DMS53 (cell line): Measurements from ENCODE around the gene DDB1.
A peak's percentile ranks its signal among the peaks of the same experiment; 100 is the strongest.

Source experiments
- DNase-seq: peaks from one replicate; lab custom pipeline; 2025; lab: John Stamatoyannopoulos, UW

DDB1 gene

DNA sequence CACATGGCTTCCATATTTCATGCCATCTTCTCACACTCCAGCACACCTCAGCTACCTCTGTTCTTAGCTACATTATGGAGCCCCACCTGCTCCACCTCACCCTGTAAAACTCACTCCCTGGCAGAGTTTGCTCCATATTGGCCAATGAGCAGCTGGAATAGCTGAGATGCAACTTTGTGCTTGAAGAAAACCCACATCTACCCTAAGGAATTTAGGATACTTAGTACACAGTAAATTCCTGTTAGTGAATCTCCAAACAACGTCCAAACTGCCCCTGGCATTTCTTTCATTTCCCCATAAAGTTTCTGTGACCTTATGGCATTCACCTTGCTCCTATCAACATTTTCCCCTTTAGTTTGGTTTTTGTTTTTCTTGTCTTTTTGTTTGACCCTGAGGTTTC is 35.6 kb downstream of the DDB1 start:
- no peak for DNase-seq

DNA sequence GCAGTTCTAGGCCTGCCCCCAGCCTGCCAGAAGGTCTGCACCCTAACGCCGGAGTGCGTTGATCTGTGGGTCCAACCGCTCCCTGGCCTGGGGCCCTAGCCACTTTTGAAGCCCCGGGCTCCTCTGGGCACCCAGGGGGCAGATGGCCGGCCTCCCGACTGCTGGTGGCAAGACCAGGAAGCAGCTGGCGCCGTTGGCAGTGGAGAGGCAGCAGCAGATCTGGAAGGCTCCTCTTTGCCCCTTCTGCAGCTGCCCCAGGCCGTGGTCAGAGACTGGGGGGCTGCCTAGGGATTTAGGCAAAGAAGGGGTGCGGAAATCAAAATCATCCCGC is 37.3 kb downstream of the DDB1 start:
- DNase-seq: peak; percentile 74

DNA sequence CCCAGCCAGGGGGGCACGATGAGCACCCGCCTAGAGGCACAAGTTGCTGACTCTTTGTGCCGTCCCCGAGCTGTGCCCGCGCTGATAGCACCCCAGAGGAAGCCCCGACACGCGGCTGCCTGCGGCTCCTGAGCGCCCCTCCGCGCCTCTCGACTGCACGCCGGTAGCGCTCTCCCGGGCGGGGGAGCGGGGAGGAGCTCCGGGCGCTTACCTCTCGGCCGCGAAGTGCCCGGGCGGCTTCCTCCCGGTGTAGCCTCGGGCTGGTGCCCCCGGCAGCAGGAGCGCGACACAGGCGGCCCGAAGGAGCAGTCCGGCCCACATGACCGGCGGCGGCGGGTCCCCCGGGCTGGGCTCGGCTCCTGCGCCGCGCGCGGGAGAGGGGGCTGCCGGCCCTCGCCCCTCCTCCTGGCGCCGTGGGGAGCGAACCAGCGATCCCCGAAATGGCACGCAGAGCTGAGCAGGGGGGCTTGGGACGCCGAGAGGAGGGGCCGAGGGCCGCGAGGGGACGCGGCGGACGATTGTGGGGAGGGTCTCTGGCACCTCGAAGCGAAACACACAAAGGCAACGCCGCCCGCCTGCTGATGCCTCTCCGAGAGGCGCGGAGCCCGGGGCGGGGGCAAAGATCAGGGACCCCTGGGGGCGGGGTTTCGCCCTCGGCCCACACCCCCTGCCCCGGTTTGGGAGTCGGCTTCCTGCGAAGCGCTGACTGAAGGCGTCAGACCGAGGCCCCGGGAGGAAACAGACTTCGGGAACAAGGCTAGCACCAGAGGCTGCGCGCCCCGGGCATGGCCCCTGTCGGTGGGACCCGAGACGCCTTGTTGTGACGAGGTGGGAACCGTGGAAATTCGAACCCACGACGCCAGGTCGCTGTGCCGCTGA is 37.9 kb downstream of the DDB1 start, which contains the start of gene VWCE:
Gene VWCE (minus strand): TSS at position 600 of the 879 bp plus-strand sequence. CDS start 279 bp downstream, at position 321.
- DNase-seq: peak; percentile 91

DNA sequence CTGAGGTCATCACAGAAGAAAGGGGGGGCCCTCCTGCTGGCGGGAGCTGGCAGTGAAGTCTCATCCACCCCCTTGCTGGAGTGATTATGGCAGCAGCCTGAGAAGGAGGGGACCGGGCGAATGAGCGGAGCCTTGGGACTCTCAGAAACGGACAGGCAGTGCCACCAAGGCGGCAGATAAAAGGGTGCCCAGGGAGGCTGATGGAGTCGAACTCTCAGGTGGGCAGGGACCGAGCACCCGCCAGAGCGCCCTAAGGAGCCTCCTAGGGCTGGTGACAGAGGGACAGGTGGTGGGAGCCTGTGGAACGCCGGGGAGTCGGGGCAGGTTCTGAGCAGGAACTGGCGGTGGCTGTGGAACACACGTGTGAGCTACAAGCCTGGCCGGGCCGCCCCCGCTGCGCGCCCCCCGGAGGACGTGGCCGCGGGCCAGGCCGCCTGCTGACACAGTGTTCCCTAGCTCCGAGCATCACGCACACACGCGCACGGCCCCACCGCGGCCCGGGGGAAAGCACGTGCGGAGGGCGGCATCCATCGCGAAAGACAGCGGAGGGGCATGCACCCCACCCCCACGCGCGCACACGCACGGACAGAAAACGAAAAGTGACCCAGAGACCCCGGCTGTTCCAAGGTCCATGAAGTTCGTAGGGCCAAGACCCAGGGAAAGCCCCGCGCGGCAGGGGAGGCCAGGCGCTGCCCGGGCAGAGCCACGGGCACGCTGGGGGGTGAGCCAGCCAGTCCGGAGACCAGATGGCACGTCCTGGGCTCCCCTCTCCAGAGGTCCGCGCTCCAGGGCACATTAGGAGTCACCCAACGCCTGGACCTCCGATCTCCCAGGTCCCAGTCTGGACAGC is 38.8 kb downstream of the DDB1 start:
- DNase-seq: peak; percentile 86

DNA sequence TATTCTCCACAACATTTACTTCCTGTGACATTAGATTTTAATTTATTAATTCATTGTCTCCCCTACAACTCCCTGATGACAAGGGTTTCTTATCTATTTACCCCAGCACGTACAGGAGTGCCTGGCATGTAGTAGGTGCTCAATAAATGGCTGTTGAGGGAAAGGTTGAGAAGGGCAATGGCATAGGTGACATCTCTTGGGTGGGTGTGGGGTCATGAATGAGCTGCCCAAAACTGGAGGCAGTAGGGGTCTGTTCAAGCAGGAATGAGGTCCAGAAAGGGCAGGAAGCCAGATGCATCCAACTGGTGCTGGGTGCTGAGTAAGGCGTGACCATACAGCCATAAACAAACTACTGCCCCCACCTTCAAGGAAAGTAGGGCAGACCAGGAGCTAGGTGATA is 40.5 kb downstream of the DDB1 start:
- DNase-seq: no peak

DNA sequence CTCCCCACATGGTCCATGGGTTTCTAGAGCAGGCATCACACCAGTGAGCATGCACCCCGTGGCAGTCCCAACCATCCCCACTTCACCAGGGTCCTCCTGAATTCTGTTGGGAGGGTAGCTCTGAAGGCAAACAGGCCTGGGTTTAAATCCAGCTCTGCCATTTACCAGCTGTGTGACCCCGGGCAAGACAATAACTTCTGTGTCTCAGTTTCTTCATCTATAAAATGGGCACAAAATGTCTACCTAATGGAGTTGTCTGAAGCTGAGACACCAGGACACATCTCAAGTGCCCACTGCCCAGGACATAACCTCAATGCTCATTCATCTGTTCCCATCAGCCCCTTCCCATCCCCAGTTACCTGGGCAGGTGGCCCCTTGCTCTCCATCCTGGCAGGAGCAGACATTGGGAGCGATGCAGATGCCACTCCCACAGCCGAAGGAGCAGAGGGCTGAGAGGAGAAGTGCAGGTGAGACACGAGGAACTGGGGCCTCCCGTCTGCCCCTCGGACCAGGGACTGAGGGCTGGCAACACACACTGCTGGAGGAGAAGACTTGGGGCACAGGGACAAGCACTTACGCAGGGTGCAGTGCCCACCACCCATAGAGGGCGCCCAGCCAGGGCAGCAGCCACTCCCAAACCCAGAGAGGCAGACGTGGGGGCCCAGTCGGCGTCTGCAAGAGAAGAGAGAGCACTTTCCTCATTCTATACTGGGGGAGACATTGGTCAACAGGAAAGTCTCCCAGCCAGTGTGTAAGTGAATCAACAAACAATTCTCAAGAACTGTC is 41.8 kb downstream of the DDB1 start:
- DNase-seq: no peak

DNA sequence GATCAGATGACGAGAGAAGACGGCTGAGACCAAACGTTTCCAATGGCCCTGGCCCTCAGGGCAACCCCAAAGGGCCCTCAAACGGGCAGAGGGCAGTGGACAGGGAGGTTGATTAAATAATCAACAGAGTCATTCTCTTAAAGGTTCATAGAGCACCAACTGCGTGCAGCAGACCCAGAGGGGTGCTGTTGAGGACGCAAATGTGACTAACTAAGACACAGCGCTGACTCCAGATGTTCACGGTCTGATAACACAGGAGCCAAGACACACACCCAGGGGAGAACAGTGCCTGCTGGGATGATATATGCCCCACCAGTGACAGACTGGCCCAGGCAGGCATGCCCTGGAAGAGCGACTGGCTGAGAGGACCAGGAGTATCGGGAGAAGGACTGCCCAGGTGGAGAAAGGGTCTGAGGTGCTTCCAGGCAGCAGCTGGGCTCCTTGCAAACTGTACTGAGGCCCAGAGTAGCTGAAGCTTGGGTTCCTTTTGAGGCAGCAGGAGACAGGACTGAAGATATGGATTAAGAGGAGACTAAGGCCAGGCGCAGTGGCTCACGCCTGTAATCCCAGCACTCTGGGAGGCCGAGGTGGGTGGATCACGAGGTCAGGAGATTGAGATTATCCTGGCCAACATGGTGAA is 45.4 kb downstream of the DDB1 start:
- no peak for DNase-seq

DNA sequence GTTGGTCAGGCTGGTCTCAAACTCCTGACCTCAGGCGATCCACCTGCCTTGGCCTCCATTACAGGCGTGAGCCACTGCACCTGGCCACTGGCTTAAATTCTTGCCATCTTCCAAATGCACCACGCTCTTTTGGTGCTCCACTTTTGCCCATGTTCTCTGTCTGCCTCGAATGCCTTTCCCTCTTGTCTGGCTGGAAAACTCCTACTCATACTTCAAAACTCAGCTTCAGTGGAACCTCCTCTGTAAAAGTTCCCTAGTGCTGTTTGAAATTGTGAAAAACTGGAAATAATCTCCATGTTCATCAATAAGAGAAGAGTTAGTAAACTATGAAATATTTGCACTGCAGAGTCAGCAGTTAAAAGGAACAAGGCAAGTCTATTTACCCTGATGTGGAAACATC is 49.3 kb downstream of the DDB1 start:
- DNase-seq: no peak

DNA sequence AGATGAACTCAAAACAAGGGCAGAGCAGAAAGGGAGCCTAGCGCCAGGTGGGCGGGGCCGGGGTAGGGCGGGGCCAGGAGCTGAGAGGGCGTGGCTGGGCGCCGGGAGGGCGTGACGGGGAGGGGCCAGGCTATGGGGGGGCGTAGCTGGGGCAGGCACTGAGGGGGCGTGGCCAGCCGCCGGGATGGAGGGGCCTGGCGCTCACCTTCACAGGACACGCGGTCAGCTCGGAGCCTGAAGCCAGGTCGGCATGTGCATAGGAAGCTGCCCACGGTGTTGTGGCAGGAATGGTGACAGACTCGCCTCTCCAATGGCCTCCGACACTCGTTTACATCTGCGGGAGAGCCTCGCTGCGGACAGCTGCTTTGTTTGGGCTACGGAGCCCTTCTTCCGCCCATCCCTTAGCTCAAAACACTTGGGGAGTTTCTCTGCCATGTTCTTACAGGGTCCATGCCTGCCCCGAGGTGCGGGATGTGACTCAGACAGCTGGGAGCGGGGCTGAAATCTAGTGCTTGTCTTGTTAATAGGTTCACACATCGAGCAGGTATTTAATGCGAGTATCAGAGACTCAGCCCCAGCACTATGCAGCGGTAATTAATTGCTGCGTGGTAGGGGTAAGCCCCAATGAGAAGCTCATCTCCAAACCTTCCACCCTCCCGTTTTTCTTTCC is 51.2 kb downstream of the DDB1 start:
- DNase-seq: peak; percentile 70

DNA sequence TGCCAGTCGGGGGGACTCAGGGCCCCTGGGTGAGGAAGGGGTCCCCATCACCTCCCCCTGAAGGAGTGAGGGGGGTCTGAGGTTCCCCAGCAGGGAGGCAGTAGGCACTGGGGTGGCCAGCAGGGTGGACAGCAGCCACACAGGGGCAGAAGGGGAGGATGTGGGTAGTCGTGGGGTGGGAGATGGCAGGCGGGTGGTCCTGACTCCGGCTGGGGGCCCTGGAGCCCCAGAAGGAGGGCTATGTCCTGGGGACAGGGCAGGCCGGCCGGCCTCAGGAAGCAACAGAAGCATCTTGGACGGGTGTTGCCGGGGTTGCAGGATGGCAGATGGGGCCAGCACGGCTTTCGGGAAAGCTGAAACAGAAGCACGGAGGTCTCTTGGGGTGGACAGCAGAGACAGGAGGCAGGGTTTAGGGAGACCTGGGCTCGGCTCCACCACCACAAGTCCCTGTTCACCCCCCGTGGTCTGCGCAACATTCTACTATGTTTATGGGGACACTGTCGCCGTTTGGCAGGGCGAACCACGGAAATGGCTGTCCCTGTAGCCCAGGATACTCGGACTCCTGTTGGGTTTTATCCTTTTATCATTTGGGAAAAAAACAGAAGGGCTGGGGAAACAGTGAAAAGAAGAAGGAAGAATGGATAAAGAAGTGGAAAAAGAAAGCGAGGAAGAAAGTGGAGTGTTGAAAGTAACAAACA is 51.9 kb downstream of the DDB1 start:
- peak; percentile 32 for DNase-seq

DNA sequence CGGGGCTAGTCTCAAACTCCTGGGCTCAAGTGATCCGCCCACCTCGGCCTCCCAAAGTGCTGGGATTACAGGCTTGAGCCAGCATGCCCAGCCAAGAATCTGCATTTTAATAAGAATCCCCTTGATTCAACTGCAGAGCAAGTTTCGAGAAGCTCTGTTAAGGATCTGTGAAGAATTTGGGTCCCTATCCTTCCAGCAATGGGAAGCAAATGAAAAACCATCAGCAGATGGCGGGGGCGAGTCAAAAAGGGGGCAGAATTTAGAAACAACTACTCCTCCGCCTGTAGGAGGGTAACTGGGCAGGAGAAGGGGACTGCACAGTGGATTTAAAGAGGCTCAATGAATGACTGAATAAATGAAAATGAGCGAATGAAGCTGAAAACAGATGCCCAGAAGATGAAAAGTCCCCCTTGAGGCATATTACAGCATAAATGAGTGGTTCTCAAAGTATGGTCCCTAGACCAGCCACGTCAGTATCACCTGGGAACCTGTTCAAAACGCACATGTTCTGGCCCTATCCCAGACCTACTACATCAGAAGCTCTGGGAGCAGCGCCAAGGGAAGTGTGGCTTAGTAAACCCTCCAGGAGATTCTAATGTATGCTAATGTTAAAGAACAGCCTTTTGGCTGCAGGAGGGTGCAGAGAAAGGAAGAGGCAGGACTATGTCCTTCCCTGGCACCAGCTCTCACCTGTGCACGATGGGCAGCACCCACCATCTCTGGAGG is 52.8 kb downstream of the DDB1 start:
- no peak for DNase-seq

DNA sequence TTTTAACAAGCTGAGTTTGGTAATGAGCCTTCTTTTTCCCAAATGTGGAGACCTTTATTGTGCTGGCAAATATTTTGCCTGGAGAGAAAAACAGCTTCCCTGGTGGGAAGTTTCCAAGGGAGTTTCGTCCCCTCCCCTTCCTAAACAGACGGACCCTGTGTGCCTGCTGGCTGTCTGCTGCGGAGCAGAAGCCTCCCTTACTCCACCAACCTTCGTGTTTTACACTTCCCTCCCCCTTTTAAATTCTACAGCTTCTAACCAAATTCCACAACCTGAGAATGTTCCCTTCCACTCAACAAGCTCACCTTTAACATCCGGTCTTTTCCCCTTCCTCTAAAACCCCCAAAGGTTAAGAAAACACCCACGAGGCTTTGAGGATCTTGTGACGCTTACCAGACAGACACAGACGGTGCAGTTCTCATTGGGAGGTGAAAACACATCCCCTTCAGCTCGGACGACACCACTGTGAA is 54.9 kb downstream of the DDB1 start:
- DNase-seq: no peak

DNA sequence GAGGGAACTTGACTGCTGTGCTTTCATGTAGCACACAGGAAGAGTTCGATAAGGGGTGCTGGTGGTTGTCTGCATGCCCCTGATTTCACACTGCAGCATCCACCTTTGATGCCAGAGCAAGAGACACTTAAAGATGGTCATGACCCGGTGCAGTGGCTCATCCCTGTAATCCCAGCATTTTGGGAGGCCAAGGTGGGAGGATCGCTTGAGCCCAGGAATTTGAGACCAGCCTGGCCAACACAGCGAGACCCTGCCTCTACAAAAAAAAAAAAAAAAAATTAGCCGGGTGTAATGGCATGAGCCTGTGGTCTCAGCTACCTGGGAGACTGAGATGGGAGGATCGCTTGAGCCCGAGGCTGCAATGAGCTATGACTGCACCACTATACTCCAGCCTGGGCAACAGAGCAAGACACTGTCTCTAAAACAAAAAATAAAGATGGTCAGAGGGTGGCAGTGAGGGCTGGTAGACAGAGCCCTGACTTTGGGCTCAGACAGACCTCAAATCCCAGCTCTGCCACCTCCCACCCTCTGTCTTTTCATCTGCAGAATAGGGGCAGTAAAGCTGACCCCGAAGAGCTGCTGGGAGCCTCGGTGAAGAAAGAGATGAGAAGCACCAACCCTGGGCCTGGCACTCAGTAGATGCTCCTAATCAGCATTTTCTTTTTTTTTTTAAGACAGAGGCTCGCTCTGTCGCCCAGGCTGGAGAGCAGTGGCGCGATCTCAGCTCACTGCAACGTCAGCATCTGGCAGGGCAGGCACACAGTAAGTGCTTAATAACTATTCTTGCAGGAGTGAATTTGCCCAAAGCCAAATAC is 55.5 kb downstream of the DDB1 start:
- no peak for DNase-seq

DNA sequence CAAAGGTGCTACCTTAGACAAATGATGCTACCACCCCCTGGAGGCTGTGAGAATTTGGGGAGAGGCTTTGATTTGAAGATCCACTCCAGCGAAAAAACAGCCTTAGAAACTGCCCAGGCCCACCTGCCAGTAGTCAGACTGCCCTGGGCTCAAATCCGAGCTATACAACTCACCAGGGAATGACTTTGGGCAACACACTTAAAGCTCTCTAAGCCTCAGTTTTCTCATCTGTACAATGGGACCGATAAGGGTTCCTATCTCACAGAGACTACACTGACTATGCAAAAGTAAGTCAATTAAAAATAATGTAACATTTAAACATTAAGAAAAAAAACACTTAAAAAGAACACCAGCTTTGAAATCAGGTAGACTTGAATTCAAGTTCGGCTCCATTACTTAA is 57.7 kb downstream of the DDB1 start:
- no peak for DNase-seq

DNA sequence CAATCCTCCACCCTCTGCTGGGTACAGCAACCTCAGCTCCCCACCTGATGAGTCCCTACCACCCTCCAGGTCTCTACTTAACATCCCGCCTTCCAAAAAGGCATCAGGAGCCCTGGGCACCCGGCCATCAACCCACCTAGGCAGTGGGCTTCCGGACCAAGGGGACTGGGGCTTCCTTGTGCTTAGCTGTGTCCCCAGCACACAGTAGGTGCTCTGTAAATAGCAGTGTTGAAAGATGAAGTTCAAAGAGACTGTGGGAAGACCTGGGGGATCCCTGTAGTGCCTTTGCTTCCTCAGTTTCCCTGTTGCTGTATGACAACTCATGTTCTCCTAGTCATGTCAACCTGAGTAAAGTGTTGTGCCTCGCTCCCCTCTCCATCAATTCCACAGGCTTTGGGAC is 58.8 kb downstream of the DDB1 start:
- DNase-seq: no peak

DNA sequence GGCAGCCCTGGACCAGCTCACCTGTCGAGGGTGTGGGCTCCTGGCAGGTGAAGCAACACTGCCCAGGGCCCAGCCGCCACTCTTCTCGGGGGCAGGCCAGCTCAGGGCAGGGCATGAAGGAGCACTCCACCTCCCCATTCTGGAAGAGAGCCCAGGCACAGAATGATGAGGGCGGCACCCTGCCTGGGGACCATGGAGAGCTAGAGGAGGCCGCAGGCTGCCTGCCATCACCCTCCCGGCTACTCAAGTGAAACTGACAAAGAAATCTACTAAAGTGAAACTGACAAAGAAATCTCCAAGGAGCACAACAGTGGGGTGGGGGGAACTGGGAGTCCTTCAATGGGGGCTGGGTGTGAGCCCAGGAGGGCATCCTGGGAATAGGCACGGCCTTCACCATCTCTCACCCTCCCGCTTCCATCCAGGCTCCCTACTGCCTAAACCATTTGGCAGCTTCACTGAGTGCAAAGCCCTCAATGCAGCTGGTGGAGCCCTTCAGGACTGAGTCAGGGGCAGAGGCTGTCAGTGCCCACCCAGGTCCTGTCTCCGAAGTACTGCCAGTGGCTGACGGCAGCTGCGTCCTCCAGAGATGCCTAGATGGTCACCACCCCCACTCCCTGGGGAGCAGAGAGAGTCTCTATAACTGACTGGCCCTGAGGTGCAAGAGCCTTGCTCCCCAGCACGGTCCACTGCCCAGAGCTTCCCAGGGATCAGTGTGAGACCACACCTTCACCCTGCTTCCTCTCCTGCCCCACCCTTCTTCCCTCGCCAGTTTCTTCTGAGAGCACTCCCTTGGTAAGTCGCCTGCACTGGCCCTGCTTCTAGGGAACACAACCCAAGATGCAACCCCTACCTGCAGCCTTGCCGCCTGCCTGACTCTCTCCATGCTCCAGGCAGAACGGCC is 59.5 kb downstream of the DDB1 start:
- peak; percentile 39 for DNase-seq

DNA sequence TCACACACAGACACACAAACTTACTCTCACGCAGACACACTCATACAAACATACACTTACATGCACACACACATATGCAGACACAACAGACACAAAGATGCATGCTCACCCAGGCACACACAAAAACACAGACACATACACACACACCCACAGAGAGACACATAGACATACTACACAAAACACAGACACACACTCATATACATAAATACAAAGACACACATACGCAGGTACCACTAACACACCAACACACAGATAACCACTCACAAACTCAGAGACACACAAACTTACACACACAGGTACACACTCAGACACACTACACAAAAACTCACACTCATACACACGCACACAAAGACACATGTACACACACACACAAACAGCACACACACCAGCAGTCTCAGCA is 60.2 kb downstream of the DDB1 start:
- no peak for DNase-seq
